Lower leg skin (tissue), 4 donors: ENCODE data around the gene CATSPER1. TPM values are rescaled to one million over a fixed set of nuclear protein-coding genes. Genes with fewer than 3 reads are reported as not detected.

Experiments
- DNase-seq, 2 donors: peaks; one replicate each; pipeline ENCODE4 v3.0.0-alpha.2; 2019; ENCODE audit warnings: low spot score in 2 of 2
- H3K4me3 ChIP-seq: fragments of 200-600 bp; sonication (generic); 2 replicates; pipeline ENCODE4 v1.5.1; 2017; ENCODE audit warnings: mild to moderate bottlenecking, low read depth; ENCODE audit not compliant: poor library complexity, severe bottlenecking
- CTCF ChIP-seq, 3 donors: fragments of 450-650 bp; IDR thresholded peaks; one replicate each; pipeline ENCODE4 v1.5.1; 2016; ENCODE audit warnings: antibody characterized with exemption in 3 of 3, mild to moderate bottlenecking in 3 of 3, moderate library complexity in 2 of 3
- POLR2A ChIP-seq, 2 donors: fragments of 450-650 bp; IDR thresholded peaks; one replicate each; pipeline ENCODE4 v1.6.1; 2016 to 2017; ENCODE audit warnings: antibody characterized with exemption in 2 of 2, mild to moderate bottlenecking in 1 of 2, moderate library complexity in 1 of 2
- WGBS, 2 donors: methylation state at CpG; one replicate each; pipeline ENCODE4 v1.1.5; 2018; 5-methylcytosine and 5-hydroxymethylcytosine counted together
- intact Hi-C: fragments of 100-400 bp; cut with DNase I; formaldehyde crosslinking; loops from one replicate; pipeline ENCODE4 v1.15.0; 2023; ENCODE audit warnings: low total_unique reads
- total RNA-seq, 4 donors: library from RNA; depleted of rRNA; stranded (reverse); fragments of >200 nt; gene quantifications; one replicate each; pipeline ENCODE4 v1.1.0, GENCODE V29; 2016

The CATSPER1 gene
- total RNA-seq, 4 donors from 2014 or later = not detected

DNA sequence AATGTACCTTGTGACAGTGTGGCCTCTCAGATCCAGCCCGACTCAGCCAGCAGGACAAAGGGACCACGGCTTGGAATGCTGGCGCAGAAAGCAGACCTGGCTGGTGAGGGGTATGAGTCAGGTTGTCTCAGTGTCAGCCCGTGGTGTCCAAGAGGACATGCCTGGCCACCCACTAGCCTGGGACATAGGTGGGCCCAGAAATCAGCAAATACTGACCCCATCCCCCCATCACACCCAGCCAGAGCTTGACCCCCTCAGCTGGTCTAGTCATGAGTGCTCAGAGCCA lies 19.4 kb downstream of the CATSPER1 start:
- intact Hi-C loops = no loop called here
- H3K4me3 ChIP-seq = no peak overlapping the region
- no peak for DNase-seq
- WGBS, 2 donors = 60 to 74% methylated on average over 4 of the region's 4 CpGs
- TF ChIP-seq CTCF (IDR thresholded peaks at IDR 0.05) = no peak

DNA sequence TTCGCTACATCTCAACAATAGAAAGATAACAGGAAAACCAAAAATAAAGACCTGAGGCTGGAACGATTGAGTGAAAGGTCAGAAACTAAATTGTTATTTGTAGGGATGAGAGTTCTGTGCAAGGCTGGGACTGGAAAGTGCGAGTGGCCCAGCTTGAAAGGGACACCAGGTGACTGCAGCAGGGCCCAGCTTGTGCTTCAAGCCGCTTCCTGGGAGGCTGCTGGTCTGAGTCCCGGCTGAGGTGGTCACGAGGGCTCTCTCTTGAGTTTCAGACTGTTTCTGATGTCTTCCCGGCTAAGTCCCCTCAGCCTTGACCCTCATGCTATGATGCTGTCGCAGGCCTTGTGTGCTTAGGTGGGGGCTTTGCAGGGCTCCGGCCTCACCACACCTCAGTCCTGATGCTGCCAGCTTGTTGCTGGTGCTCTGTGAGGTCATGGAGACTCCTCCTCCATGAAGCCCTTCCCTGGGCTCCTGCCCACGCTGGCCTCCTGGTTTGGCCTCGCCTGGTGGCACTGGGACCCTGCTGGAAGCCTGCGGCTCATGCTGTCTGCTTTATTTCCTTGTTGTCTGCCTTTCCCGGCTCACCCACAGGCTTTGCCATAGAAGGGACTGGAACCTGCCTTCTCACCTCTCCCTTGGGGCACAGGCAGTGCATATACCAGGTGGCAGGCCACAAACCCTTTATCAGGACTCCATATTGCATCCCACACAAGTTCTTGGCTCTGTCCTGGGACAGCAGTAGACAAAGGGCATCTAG lies 20.0 kb downstream of the CATSPER1 start:
- intact Hi-C loops = no loop called here
- DNase-seq = no peak
- TF ChIP-seq POLR2A (IDR thresholded peaks at IDR 0.05) (no peak), CTCF (IDR thresholded peaks at IDR 0.05) (no peak)
- 83 to 92% methylated on average over 13 of the region's 13 CpGs for WGBS, 2 donors
- H3K4me3 ChIP-seq = no peak overlapping the region

GRCh38 chr11:66004186-66004585 lies 22.1 kb downstream of the CATSPER1 start:
- intact Hi-C loops = no loop called here
- no peak overlapping the region for H3K4me3 ChIP-seq
- WGBS, 2 donors = 81 to 82% methylated on average over 4 of the region's 4 CpGs
- TF ChIP-seq CTCF (IDR thresholded peaks at IDR 0.05) (no peak), POLR2A (IDR thresholded peaks at IDR 0.05) (no peak)
- DNase-seq = no peak

DNA sequence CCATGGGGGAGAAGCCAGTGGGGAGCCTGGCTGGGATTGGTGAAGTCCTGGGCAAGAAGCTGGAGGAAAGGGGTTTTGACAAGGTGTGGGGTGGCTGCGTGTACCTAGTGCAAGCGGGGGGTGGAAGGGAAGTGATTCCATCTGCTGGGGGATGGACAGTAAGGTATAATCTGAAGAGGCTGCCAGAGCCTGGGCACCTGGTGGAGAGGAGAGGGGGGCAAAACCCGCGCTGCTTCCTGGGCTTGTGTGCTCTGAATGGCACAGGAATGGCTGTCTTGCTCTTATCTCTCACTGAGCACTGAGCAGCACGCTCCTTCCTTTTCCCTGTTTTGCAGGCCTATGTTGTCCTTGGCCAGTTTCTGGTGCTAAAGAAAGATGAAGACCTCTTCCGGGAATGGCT lies 23.0 kb downstream of the CATSPER1 start:
- WGBS, 2 donors = 75 to 78% methylated on average over 6 of the region's 6 CpGs
- TF ChIP-seq CTCF (IDR thresholded peaks at IDR 0.05) (no peak), POLR2A (IDR thresholded peaks at IDR 0.05) (no peak)
- DNase-seq = no peak
- intact Hi-C loops = no loop called here
- no peak overlapping the region for H3K4me3 ChIP-seq

GRCh38 chr11:66002648-66003225 lies 23.5 kb downstream of the CATSPER1 start:
- H3K4me3 ChIP-seq = peak overlapping the region; percentile 92
- DNase-seq = no peak
- WGBS, 2 donors = 1% methylated on average over 24 to 26 of the region's 40 CpGs
- no peak for TF ChIP-seq CTCF (IDR thresholded peaks at IDR 0.05)
- no peak for TF ChIP-seq POLR2A (IDR thresholded peaks at IDR 0.05)
- intact Hi-C loops = no loop called here
